G401 (cell line): Measurements from ENCODE around the gene MACC1. TPM values are rescaled to one million over a fixed set of nuclear protein-coding genes. Genes with fewer than 3 reads are reported as not detected.
"Not testable (repeated sequence)": the region's sequence is repeated elsewhere in the genome, so short reads cannot be mapped to it uniquely, and the experiment has no call there.

Source experiments
- DNase-seq: peaks from one replicate; pipeline ENCODE4 v3.0.0-alpha.2; 2015; ENCODE audit warnings: low spot score
- in situ Hi-C: cut with HindIII; loops from 2 replicates; pipeline ENCODE4 v1.10.0; 2016; ENCODE audit warnings: low sequenced_read_pairs, mixed read lengths
- total RNA-seq: library from RNA; depleted of rRNA; stranded (reverse); fragments of >200 nt; shearing (Covaris generic); gene quantifications from 2 replicates; pipeline ENCODE4 v1.2.3, GENCODE V29; 2014

Gene MACC1
- total RNA-seq, 1 experiment from 2014 or later, result not detected

GRCh38 chr7:20189852-20190251 lies 27.3 kb downstream of the MACC1 start:
- no peak for DNase-seq
- in situ Hi-C loops, result no loop called here

DNA sequence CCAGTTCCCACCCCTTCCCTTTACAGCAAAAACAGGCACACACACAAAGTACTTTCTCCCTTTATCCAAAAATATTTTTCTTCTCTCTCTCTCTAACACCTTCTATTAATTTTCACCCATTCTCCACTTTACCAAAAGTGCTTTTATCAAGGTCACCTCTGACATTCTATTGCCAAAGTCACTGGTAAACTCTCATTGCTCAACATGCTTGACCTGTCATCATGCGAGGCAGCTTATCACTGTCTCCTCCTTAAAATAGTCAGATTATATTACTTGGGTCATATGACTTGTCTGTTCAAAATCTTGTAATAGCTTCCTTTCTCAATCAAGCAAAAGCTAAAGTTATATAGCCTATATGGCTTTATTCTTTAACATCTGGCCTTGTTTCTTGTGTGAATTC lies 28.6 kb downstream of the MACC1 start:
- no peak for DNase-seq
- in situ Hi-C loops, result no loop called here

- in situ Hi-C loops, DNase-seq: not testable (repeated sequence)
Measured at GRCh38 chr7:20187850-20188249, 29.3 kb downstream of the MACC1 start.

DNA sequence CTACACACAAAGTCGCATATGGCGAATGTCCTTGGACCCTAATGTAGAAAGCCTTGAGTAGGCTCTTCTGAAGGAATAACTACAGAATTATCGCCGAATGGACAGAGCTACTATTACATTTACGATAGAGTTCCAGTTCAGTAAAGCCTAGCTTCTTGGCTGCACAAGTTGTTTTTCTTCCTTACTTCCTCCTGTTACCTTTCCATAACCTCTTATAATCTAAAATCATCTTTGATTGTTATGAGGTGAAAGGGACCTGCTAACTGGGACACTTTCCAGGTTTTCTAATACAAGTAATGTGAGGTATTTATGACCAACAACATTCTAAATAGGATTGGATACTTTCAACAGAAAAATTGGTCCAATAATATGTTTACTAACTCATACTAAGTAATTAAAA lies 31.2 kb downstream of the MACC1 start:
- DNase-seq, result no peak
- in situ Hi-C loops, result no loop called here

- in situ Hi-C loops, result no loop called here
- no peak for DNase-seq
Measured at GRCh38 chr7:20183086-20183485, 34.1 kb downstream of the MACC1 start.

GRCh38 chr7:20176578-20177242 lies 40.5 kb downstream of the MACC1 start:
- in situ Hi-C loops, result no loop called here
- no peak for DNase-seq

GRCh38 chr7:20173828-20174227 lies 43.4 kb downstream of the MACC1 start:
- in situ Hi-C loops, result no loop called here
- DNase-seq, result no peak

DNA sequence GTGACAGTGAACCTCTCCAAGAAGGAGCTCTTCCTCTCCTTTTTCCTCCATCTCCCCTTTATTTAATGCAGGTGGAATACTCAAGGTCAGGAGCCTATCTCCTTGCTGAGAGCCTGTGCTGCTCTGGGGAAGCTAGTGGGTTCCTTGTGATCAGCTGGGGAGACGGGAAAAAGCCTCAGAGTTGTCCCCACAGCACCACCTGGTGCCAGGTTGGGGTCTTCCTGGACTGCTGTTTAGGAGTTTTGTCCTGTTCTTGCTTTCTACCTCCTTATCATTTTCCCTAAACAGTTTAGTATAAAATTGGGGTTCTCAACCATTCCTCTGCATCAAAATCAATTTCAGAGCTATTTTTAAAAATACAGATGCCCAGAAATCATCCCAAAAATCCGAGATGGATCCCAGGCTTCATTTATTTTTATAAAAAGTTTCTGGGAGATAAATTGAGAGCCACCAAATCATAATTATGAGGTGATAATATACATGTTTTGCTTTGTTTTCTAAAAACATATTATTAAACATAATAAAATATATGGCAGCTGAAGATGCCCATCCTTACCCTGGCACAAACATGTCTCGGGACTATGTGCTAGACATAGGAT lies 44.3 kb downstream of the MACC1 start:
- in situ Hi-C loops, result no loop called here
- DNase-seq, result peak; percentile 17

GRCh38 chr7:20170633-20171032 lies 46.6 kb downstream of the MACC1 start:
- DNase-seq, result no peak
- in situ Hi-C loops, result no loop called here

- no peak for DNase-seq
- in situ Hi-C loops, result no loop called here
Measured at GRCh38 chr7:20165146-20165510, 52.1 kb downstream of the MACC1 start.

DNA sequence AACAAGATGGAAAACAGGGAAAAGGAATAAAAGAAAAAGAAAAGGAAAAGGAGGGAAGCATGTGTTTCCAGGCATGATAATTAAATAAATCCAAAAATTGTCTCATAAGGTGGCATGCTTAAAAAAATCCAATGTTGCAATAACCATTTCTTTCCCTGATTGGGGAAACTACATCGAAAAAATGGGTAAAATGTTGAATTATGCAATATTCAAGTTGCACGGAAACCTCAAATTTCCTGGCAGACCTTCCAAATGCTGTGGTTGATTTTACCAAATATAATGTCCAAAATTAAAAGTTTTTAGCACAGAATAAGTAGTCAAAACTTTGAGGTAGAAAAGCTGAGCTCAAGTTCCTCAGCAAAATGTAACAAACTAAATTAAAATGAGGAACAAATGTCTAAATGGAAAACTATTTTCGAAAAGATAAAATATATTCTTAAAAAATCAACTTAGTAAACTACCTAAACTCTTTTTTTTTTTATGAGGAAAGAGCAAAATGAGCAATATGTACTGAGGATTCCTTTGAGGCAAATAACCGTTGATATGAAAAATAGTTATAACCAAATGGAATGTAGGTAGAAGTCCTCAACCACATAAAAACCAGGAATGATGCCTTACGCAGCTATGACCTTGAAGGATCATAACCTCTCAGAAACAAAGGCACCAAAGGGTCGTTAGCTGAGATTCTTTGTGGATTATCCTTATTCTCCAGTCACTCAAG lies 52.6 kb downstream of the MACC1 start:
- in situ Hi-C loops, result no loop called here
- no peak for DNase-seq

DNA sequence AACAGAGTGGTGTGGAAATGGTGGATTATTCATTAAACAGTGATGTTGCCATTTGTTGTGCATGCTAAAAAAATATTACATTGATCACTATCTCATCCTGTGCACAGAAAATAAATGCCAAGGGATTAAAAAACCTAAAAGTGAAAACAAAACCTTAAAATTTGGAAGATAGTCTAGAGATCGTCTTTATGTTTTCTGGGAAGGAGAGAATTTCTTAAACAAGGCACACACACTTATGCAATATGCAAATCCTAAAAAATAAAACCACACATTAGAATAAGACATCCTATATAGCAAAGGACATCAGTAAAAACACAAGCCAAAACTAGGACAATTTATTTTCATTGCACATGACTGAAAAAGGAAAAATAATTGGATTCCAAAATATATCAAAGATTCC lies 54.5 kb downstream of the MACC1 start:
- DNase-seq, result no peak
- in situ Hi-C loops, result no loop called here

DNA sequence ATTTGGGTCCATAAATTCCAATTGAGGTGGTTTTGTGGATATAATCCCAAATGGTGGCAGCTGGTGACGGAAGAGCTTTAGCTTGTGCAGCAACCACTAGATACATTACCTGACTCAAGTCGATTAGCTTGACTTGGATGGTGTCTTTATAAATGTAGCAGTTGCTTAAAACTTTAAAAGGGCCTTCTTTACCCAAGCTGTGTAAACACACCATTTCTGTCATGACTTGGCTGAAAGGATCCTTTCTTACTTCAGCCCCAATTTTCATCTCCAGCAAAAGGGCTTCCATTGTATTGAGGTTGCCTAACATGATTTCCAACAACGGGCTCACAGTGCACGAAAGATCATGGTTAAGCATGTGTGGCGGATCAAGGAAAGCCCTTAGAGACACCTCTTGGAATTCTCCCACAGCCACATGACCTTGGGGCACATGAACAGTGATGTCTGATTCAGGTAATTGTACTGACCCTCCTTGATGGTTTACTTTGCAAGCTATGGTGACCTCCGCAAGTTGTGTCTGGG lies 57.9 kb downstream of the MACC1 start:
- no peak for DNase-seq
- in situ Hi-C loops, result no loop called here

GRCh38 chr7:20158684-20159083 lies 58.5 kb downstream of the MACC1 start:
- peak; percentile 13 for DNase-seq
- in situ Hi-C loops, result no loop called here

- no peak for DNase-seq
- in situ Hi-C loops, result no loop called here
Measured at GRCh38 chr7:20157456-20157855, 59.7 kb downstream of the MACC1 start.

DNA sequence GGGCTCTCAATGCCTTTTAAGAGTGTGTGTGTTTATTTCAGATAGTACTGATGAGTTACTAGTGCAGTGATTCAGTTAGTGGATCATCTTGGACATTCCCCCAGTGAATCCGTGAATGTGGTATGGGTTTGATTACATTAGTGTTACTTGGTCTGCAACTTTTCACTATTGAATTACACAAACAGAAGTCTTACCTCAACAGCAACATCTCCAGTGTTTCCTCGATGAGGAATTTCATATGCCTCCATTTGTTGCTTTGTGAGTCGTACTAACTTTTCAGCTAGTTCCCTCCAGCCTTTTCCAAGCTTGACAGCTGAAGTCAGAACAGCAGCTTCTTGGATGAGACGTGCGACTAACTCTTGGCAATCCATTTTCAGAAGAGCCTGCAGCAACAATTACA lies 63.2 kb downstream of the MACC1 start:
- DNase-seq, result no peak
- in situ Hi-C loops, result no loop called here

- no peak for DNase-seq
- in situ Hi-C loops, result no loop called here
Measured at GRCh38 chr7:20153567-20153966, 63.6 kb downstream of the MACC1 start.

DNA sequence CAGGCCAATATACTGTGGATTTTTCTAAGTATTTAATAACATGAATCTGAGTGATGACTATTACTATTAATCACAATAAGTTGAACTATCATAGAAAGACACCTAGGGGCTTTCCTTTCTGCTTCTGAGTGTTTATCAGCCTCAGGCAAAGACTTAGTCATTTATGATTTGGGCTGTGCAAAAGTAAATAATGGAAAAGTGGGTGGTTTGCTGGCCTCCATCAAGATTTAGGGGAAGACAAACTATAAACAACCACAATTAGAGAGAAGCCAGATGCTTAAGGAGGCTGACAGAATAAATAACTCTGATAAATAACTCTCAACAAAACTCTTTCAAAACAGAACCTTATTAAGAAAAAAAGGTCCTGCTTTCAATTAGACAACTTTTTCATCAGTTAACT lies 64.7 kb downstream of the MACC1 start:
- in situ Hi-C loops, result no loop called here
- no peak for DNase-seq

DNA sequence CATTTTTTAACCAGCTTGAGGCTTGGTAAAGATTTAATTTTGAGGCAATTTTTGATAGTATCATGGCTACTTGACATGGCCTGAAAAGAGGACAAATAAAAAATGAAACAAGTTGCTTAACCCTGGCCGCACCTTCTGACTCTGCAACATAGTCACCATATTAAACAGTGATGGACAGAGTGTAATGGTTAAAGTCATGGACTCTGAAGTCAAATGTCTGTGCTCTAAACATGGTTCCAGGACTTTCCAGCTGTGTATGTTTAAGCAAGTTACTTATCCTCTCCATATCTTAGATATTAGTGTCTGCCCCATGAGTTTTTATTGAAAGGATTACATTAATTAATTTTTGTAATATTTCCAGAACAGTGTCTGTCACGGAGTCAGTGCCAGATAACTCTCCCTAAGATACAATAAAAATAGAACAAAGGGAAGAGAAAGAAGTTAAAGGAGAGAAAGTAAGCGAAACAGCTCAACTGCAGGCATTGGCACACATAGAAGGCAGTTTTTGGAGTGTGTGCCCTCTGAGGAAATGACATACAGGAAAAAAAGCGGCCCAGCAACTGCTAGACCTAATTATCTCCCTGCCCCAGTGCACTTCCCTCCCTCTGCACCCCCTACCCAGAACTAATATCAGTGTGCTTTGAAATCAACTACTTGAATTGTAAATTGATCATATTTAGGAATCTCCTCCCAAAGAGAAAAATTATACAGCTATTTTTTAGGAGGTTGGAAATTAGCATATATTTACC lies 65.3 kb downstream of the MACC1 start:
- DNase-seq, result no peak
- in situ Hi-C loops, result no loop called here

- in situ Hi-C loops, result no loop called here
- no peak for DNase-seq
Measured at GRCh38 chr7:20146451-20146850, 70.7 kb downstream of the MACC1 start.
